GM18499 (cell line): ENCODE results near the gene HPS4.

Experiments used
- ATAC-seq: cut with Tn5 transposase; IDR thresholded peaks from one replicate; pipeline ENCODE4 v1.9.1; 2021; ENCODE audit warnings: moderate number of reproducible peaks; ENCODE audit not compliant: insufficient read depth, unreplicated experiment

The HPS4 gene

GRCh38 chr22:26474682-26475081 is 8.9 kb downstream of the HPS4 start:
- ATAC-seq = no peak

GRCh38 chr22:26471522-26471921 is 12.1 kb downstream of the HPS4 start:
- ATAC-seq = no peak

- no peak for ATAC-seq
These were observed 12.8 kb downstream of the HPS4 start for GRCh38 chr22:26470807-26471206.

- no peak for ATAC-seq
These were observed 17.4 kb downstream of the HPS4 start for GRCh38 chr22:26466196-26466595.

GRCh38 chr22:26464312-26464711 is 19.3 kb downstream of the HPS4 start:
- ATAC-seq = no peak

GRCh38 chr22:26463688-26464087 is 19.9 kb downstream of the HPS4 start:
- no peak for ATAC-seq

- no peak for ATAC-seq
These were observed 20.4 kb downstream of the HPS4 start for GRCh38 chr22:26463101-26463661.

- no peak for ATAC-seq
These were observed 20.9 kb downstream of the HPS4 start for GRCh38 chr22:26462641-26463040.

GRCh38 chr22:26462051-26462450 is 21.5 kb downstream of the HPS4 start:
- ATAC-seq = no peak

GRCh38 chr22:26461188-26461810 is 22.3 kb downstream of the HPS4 start:
- ATAC-seq = no peak

GRCh38 chr22:26460202-26460601 is 23.4 kb downstream of the HPS4 start:
- no peak for ATAC-seq

- ATAC-seq = no peak
These were observed 25.8 kb downstream of the HPS4 start for GRCh38 chr22:26457661-26458272.

- no peak for ATAC-seq
These were observed 29.6 kb downstream of the HPS4 start for GRCh38 chr22:26453812-26454500.

- ATAC-seq = no peak
These were observed 30.4 kb downstream of the HPS4 start for GRCh38 chr22:26453216-26453615.

- ATAC-seq = no peak
These were observed 31.2 kb downstream of the HPS4 start for GRCh38 chr22:26452236-26453016.

GRCh38 chr22:26450453-26451185 is 33.0 kb downstream of the HPS4 start:
- no peak for ATAC-seq

- ATAC-seq = no peak
These were observed 34.6 kb downstream of the HPS4 start for GRCh38 chr22:26448941-26449340.

GRCh38 chr22:26448334-26448733 is 35.2 kb downstream of the HPS4 start:
- no peak for ATAC-seq

GRCh38 chr22:26447584-26448329 is 35.8 kb downstream of the HPS4 start:
- ATAC-seq = no peak
